Measurements from ENCODE around the gene ABCA1. TPM values are rescaled to one million over a fixed set of nuclear protein-coding genes. Genes with fewer than 3 reads are reported as not detected.

ABCA1 gene
- polyA plus RNA-seq, 1 donor (not counting 4 experiments of a cell fraction or from before 2014, with no cell fraction given) = 23.0 TPM

- Histone ChIP-seq H2AFZ (ENCODE audit: control insufficient read depth, low read length) (no peak overlapping the region), H3K9me3 (ENCODE audit: control insufficient read depth, low read depth, low read length) (no peaks in the 10 kb centered on the region), H3K27me3 (ENCODE audit: control insufficient read depth, extremely low read depth, insufficient read depth, low read length) (no peaks in the 10 kb centered on the region), H3K4me2 (ENCODE audit: control insufficient read depth, extremely low read depth, insufficient read depth, low read depth, low read length) (no peak overlapping the region), H3K79me2 (ENCODE audit: control insufficient read depth, insufficient read depth, low read length) (peaks cover 36% of the 10 kb centered on the region), H3K9ac (ENCODE audit: control insufficient read depth, extremely low read depth, insufficient read depth, low read length) (no peak overlapping the region), H3K27ac (ENCODE audit: control insufficient read depth, insufficient read depth, low read length) (no peak overlapping the region), H3K4me1 (ENCODE audit: control insufficient read depth, extremely low read depth, insufficient read depth, low read length) (peaks cover 47% of the 10 kb centered on the region), H3K9me1 (ENCODE audit: control insufficient read depth, extremely low read depth, insufficient read depth, low read length) (no peaks in the 10 kb centered on the region), H4K20me1 (ENCODE audit: control insufficient read depth, extremely low read depth, insufficient read depth, low read length) (no peaks in the 10 kb centered on the region), H3K4me3 (ENCODE audit: control insufficient read depth in 2 of 3, extremely low read depth in 1 of 3, insufficient read depth in 2 of 3, low read depth in 1 of 3, low read length in 3 of 3) (no peak overlapping the region), H3K36me3 (ENCODE audit: control insufficient read depth in 2 of 2, extremely low read depth in 1 of 2, insufficient read depth in 2 of 2, low read length in 2 of 2) (peaks cover 2 to 15% of the 10 kb centered on the region in 2 experiments)
- TF ChIP-seq EZH2 (IDR thresholded peaks at IDR 0.05; ENCODE audit: low read length) = no peak
- TF ChIP-seq, protein P1, sequence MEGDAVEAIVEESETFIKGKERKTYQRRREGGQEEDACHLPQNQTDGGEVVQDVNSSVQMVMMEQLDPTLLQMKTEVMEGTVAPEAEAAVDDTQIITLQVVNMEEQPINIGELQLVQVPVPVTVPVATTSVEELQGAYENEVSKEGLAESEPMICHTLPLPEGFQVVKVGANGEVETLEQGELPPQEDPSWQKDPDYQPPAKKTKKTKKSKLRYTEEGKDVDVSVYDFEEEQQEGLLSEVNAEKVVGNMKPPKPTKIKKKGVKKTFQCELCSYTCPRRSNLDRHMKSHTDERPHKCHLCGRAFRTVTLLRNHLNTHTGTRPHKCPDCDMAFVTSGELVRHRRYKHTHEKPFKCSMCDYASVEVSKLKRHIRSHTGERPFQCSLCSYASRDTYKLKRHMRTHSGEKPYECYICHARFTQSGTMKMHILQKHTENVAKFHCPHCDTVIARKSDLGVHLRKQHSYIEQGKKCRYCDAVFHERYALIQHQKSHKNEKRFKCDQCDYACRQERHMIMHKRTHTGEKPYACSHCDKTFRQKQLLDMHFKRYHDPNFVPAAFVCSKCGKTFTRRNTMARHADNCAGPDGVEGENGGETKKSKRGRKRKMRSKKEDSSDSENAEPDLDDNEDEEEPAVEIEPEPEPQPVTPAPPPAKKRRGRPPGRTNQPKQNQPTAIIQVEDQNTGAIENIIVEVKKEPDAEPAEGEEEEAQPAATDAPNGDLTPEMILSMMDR (optimal IDR thresholded peaks at IDR 0.05 in 1 of 3, IDR thresholded peaks at IDR 0.05 in 1 of 3, conservative IDR thresholded peaks at IDR 0.05 in 1 of 3; ENCODE audit: extremely low read depth in 1 of 3, insufficient read depth in 2 of 3, low read length in 3 of 3) = no peak
- FAIRE-seq (no peak), DNase-seq (ENCODE audit: low read depth, low spot score) (no peak)
- dilution Hi-C loops (cut with MboI; ENCODE audit: extremely low pct_ligation_motif_present, low sequenced_read_pairs) = no loop called here
Observed at GRCh38 chr9:104853683-104854082, 74.3 kb downstream of the ABCA1 start.

GRCh38 chr9:104853159-104853558 lies 74.8 kb downstream of the ABCA1 start:
- no peak for FAIRE-seq
- Histone ChIP-seq H2AFZ (ENCODE audit: control insufficient read depth, low read length) (no peak overlapping the region), H3K27me3 (ENCODE audit: control insufficient read depth, extremely low read depth, insufficient read depth, low read length) (no peaks in the 10 kb centered on the region), H3K4me2 (ENCODE audit: control insufficient read depth, extremely low read depth, insufficient read depth, low read depth, low read length) (no peak overlapping the region), H3K27ac (ENCODE audit: control insufficient read depth, insufficient read depth, low read length) (no peak overlapping the region), H3K9ac (ENCODE audit: control insufficient read depth, extremely low read depth, insufficient read depth, low read length) (no peak overlapping the region), H3K36me3 (ENCODE audit: control insufficient read depth in 2 of 2, extremely low read depth in 1 of 2, insufficient read depth in 2 of 2, low read length in 2 of 2) (peaks cover 2 to 15% of the 10 kb centered on the region in 2 experiments), H3K79me2 (ENCODE audit: control insufficient read depth, insufficient read depth, low read length) (peaks cover 39% of the 10 kb centered on the region), H3K4me3 (ENCODE audit: control insufficient read depth in 2 of 3, extremely low read depth in 1 of 3, insufficient read depth in 2 of 3, low read depth in 1 of 3, low read length in 3 of 3) (no peak overlapping the region), H4K20me1 (ENCODE audit: control insufficient read depth, extremely low read depth, insufficient read depth, low read length) (no peaks in the 10 kb centered on the region), H3K9me3 (ENCODE audit: control insufficient read depth, low read depth, low read length) (no peaks in the 10 kb centered on the region), H3K9me1 (ENCODE audit: control insufficient read depth, extremely low read depth, insufficient read depth, low read length) (no peaks in the 10 kb centered on the region), H3K4me1 (ENCODE audit: control insufficient read depth, extremely low read depth, insufficient read depth, low read length) (peaks cover 42% of the 10 kb centered on the region)
- TF ChIP-seq, protein P1 (optimal IDR thresholded peaks at IDR 0.05 in 1 of 3, IDR thresholded peaks at IDR 0.05 in 1 of 3, conservative IDR thresholded peaks at IDR 0.05 in 1 of 3; ENCODE audit: extremely low read depth in 1 of 3, insufficient read depth in 2 of 3, low read length in 3 of 3) = no peak
- TF ChIP-seq EZH2 (IDR thresholded peaks at IDR 0.05; ENCODE audit: low read length) = no peak
- dilution Hi-C loops (cut with MboI; ENCODE audit: extremely low pct_ligation_motif_present, low sequenced_read_pairs) = no loop called here
- DNase-seq (ENCODE audit: low read depth, low spot score) = no peak

Measured in keratinocyte (primary cell).